ENCODE results near the gene ACTR8.
"Not testable (repeated sequence)": the region's sequence is repeated elsewhere in the genome, so short reads cannot be mapped to it uniquely, and the experiment has no call there.

The ACTR8 gene, protein sequence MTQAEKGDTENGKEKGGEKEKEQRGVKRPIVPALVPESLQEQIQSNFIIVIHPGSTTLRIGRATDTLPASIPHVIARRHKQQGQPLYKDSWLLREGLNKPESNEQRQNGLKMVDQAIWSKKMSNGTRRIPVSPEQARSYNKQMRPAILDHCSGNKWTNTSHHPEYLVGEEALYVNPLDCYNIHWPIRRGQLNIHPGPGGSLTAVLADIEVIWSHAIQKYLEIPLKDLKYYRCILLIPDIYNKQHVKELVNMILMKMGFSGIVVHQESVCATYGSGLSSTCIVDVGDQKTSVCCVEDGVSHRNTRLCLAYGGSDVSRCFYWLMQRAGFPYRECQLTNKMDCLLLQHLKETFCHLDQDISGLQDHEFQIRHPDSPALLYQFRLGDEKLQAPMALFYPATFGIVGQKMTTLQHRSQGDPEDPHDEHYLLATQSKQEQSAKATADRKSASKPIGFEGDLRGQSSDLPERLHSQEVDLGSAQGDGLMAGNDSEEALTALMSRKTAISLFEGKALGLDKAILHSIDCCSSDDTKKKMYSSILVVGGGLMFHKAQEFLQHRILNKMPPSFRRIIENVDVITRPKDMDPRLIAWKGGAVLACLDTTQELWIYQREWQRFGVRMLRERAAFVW

DNA sequence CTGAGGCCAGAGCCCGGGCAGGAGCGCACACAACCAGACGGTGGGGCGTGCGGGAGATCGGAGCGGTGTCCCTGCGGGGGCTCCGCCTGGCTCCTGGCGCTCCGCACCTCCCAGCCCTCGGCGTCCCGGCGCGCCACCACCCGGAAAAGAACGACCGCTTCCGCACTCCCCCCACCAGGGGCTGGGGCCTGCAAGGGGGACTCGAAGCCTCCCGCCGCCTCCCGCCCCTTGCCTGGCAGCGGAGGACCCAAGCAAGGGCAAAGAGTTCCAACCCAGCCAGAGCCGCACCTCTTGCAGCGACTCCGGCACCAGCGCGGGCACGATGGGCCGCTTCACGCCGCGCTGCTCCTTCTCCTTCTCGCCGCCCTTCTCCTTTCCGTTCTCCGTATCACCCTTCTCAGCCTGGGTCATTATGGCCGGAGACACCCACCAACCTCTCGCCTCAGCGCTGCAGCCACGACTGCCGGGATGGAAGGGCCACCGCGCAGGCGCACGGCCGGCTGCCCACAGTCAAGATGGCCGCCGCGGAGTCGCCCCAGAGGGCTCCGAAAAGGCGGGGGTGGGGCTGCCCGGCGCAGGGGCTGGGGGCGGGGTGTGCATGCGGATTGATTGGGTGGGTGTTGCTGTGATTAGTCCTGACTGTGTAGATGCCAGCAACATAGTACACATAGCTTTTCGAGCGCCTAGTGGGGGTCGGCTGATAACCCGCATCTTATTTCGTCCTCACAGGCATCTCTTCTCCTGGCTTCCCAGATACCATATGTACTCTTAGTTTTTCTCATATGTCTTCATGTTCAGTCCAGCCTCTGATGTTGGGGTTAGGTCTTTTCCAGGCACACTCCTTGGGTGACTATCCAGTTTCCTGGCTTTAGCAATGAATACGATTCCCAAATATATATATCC, at the start of gene ACTR8:
TSS of gene ACTR8 (minus strand) at position 462 of the 903 bp plus-strand sequence. CDS start at position 411, 51 bp downstream.
- peak; percentile 67 for DNase-seq

DNA sequence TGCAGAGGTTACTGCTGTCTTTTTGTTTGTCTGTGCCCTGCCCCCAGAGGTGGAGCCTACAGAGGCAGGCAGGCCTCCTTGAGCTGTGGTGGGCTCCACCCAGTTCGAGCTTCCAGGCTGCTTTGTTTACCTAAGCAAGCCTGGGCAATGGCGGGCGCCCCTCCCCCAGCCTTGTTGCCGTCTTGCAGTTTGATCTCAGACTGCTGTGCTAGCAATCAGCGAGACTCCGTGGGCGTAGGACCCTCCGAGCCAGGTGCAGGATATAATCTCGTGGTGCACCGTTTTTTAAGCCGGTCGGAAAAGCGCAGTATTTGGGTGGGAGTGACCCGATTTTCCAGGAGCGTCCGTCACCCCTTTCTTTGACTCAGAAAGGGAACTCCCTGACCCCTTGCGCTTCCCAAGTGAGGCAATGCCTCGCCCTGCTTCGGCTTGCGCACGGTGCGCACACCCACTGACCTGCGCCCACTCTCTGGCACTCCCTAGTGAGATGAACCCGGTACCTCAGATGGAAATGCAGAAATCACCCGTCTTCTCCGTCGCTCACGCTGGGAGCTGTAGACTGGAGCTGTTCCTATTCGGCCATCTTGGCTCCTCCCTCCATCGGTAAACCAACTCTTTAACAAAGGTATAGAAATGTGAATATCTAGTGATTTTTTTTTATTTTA, 45.4 kb upstream of the ACTR8 start:
- not testable (repeated sequence) for DNase-seq

DNA sequence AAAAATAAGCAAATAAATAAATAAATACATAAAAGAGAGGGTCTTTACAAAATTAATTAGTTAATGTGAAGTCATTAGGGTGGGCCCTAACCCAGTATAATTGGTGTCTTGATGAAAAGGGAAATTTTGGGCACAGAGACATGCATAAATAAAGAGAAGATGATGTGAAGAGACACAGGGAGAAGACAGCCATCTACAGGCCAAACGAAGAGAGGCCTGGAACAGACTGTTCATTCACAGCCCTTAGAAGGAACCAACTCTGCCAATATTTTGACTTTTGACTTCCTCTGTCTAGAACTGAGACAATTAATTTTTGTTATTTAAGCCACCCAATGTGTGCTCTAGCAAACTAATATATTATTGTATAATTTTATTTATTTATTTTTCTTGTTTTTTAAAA, 39.3 kb upstream of the ACTR8 start:
- DNase-seq, result peak; percentile 35

DNA sequence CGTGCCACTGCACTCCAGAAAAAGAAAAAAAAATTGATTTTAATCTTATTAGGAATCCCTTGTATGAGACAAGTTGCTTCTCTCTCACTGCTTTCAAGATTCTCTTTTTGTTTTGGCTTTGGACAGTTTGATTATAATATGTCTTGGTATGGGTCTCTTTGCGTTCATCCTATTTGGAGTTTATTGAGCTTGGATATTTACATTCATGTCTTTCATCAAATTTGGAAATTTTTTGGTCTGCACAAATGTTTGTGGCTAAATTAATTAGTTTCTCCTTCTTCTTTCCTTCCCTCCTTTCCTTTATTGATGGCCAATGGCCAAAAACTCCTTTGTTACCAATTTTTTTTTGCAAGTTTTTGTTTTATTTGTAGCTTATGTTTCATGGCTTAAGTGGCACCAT, 37.8 kb upstream of the ACTR8 start:
- DNase-seq, result no peak

DNA sequence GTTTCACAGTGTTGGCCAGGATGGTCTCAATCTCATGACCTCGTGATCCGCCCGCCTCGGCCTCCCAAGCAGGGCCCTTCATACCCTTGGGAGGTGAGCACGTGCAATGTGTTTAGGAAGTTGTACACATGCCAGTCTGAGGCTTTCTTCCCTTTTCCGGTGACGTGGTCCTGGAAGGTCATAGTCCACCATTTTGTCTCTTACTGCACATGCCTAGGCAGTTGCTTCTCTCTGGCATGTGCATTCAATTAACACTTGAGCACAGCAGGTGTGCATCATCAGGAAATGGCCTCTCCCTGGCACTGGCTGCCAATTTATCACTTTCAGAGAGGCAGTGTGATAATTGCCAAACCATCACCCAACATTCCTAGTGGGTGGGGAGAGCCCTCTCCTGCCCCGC, 31.4 kb upstream of the ACTR8 start:
- DNase-seq, result no peak

DNA sequence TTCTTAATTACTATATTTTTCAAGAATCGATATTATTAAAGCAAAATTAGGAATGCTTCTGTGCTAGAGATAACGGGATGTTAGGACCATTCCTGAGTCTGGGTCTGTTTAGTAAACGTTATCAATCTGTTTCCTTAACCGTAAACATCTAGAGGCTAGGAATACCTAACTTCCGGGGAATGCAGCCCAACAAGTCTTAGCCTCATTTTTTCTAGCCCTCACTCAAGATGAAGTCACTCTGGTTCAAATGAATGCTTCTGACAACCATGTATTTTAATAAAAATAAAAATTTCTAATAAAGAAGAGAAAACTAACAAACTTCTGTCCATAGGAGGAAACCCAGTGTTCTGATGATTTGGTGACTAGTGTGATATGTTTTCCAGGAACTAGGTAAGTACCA, 20.8 kb upstream of the ACTR8 start:
- DNase-seq, result no peak

DNA sequence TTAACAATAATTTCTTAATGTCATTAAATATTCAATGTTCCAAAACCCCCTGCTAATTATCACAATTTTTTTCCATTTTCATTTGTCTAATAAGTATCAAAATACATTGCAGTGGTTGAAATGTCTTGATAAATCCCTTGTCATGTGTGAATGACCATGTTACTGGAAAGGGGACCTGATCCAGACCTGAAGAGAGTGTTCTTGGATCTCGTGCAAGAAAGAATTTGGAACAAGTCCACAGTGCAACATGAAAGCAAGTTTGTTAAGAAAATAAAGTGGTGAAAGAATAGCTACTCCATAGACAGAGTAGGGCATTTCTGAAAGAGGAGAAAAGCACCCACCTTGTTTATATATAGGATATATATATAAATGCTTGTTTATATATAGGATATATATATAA, 20.1 kb upstream of the ACTR8 start:
- no peak for DNase-seq

DNA sequence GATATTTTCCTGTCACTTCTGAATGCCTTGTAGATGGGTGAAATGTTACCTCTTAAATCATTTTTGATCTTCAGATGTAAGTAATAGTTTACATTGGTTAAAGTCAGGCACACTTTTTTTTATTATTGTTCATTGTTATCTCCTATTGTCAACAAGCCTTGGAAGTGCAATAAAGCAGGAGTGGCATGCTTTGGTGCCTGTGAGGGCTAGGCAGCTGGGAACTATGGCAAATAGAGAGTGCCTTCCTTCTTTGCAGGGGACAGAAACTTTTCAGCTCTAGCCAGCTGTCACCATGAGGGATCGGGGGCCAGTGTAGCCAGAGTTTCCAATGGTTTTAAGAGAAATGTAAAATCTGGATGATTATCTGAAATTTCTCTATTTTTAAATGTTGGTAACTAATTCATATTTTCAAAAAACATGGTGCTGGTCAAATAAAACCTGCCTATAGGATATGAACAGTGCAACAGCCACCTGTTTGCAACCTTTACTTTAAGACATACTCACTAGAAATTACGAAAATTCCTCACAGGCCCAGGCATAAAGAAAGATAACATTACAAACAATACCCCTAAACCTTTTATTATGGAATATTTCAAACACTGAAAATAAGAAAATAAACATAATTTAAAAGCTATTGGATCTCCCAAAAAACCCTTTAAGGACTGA, 18.8 kb upstream of the ACTR8 start:
- no peak for DNase-seq

DNA sequence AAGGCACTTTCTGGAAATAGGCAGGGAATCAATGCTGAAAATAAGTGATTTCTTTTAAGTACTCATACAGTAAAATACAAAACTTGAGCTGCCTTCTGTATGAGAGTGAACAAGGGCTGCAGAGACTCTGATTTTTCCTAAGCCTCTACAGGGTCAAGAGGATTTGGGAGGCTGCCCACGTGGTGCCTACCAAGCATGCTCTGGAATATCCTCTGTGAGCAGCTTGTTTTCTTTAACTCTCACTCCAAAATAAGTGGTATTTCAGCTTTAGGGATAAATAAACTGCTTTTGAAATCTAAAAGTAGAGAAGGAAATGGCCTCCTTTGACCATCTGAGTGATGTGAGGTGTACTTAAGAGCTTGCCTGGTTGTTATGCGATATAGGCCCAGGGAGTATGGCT, 17.8 kb upstream of the ACTR8 start:
- DNase-seq, result no peak

DNA sequence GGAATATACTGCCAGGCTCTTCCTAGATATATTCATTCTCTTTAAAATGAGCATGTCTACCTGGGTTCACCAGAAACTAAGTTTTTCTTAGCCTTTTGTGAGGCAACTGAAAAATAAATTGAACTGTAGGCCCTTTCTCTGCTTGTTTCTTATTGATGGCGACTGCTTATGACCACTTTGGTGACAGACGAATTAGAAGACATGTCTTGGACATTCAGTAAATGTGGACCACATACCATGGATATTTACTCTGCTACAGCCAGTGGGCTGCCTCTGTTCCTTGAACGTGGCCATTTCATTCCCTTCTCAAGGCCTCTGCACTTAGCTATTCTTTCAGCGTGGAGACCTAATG, 10.3 kb upstream of the ACTR8 start:
- no peak for DNase-seq

DNA sequence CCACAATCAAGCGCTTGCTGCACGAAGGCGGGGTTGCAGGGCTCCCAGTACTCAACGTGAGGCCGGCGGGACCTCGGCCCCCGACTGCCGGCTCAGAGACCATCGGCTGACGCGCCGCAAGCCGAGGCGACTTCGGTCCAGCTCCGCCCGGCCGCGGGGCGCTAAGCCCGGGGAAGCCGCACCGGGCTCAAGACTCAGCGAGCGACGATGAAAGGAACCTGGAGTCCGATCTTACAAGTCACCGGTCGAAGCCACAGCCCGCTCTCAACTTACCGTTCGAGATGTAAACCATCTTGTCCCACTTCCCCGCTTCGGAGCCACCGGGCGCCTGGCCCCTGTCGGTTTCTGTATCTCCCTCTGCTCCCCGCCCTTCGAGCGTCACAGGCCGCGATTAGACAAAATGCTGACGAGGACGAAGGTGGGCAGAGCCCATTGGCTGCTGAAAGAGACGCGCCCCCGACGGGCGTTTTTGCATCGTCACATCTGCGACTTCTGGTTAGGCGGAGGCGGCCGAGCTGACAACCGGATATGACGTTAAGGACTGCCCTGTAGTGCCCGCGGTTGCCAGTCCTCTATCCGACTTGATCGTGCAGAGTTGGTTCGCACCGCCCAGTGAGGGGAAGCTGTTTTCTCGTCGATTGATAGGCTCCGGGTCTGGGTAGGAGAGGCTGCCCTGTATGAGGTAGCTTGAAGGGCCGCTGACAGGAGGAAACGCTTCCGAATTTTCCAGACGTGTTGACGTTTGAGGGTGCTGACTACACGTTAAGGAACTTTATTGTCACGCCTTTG, 9.7 kb upstream of the ACTR8 start, which contains the start of gene SELENOK:
TSS of gene SELENOK (minus strand) at position 363 of the 789 bp plus-strand sequence.
- DNase-seq, result peak; percentile 99

DNA sequence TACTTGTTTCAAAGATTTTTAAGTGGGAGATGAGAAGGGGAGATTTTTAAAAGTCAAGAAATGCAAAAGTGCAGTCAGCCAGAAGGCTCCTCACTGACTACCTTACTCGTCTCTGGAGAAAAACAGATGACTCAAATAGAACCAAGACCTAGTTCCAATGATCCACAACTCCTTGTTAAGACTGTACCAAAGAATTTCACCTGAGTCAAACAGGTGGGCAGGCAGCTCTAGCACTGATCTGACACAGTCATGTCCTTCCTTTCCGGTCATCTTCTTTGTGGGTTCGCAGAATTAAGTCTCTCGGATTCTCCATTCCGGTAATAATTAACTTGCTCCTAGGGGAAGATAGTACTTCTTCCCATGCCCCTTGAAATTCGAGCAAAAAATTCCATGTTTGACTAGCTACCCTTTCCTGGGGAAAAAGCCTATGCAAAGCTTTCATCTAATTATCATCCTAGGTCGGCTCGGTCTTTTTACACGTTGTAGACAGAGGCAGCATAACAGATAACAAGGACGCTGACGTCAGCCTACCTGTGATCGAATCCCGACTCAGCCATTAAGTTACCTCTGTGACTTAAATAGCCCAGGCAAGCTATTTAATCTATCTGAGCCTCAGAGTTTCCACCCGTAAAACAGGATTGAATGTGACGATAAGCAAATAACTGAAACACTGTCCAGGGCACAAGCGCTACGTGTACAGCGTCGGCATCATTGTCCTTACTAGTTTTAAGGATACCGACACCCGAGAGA, 8.9 kb upstream of the ACTR8 start:
- DNase-seq, result no peak

DNA sequence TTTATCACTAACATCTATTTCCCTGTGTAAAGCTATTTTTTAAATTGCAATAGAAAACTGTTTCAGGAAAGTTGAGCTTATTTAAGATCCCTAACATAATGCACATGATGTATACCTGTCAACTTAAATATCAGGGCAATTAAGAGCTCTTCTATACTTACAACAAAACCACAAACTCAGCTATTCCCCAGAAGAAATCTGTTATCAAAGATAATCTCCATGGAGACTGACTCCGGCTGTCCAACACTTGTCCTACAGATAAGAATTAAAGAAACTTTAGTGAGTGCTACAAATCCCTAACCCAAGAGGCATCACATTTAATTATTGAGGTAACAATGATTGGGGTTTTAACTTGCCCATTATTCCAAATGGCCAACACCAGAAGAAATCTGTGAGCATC, 6.3 kb upstream of the ACTR8 start:
- no peak for DNase-seq

DNA sequence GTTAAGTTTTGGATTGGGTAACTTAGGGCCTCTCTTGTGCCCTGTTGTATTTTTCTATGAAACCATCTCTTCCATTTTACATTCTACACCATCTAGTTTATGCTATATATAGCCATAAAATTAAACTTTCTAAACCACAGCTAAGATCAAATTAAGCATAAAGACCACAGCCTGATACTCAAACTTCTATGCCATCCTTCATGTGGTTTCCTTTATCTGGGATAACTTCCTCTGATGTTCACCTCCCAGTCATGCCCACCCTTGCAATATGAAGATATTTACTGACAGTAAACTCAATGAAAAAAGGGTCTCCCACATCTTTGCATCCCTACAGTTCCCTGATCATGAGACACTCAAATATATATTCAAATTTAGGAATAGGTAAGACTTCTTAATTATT, 5.5 kb upstream of the ACTR8 start:
- DNase-seq, result no peak

DNA sequence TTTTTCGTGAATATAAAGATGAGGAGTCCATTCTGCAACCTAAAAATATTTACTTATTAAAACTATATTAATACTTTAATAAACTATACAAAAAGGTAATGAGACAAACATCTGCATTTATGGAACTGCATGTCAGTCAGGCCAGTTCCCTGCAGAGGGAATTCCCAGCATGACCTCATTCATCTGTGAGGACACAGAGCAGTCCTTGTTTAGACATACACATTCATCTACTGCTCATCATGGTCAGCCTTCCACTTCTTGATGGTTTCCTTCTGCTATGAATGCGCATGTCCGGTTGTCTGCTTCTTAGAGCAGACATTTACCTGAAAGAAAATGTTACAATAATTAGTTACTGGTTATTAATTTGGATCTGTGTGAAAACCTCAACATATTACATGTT, 3.3 kb upstream of the ACTR8 start:
- no peak for DNase-seq

DNA sequence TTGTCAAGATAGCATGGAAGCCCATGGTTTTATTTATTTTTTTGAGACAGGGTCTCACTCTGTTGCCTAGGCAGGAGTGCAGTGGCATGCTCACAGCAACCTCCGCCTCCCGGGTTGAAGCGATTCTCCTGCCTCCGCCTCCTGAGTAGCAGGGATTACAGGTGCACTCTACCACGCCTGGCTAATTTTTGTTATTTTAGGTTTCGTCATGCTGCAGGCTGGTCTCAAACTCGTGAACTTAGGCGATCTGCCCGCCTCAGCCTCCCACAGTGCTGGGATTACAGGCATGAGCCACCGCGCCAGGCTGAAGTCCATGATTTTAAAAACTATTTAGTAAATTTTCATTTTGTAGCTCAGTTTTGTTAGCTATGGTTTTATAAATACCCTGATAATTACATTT, 2.7 kb upstream of the ACTR8 start:
- DNase-seq, result no peak

DNA sequence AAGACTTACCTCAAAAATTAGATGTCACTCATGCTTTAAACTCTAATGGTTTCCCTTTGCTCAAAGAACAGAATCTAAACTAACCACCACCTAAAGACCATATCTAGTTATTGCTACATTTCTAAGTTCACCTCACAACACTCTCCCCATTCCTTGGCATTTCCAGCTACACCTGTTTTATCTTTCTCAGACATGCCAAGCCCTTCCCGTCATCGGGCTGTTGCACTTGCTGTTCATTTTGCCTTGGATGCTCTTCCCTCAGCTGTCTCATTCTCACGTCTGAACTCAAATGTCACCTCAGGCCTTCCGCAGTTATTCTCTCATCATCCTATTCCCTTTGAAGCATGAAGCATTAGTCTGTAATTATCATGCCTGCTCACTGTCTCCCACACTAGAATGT, 1.1 kb upstream of the ACTR8 start:
- no peak for DNase-seq

DNA sequence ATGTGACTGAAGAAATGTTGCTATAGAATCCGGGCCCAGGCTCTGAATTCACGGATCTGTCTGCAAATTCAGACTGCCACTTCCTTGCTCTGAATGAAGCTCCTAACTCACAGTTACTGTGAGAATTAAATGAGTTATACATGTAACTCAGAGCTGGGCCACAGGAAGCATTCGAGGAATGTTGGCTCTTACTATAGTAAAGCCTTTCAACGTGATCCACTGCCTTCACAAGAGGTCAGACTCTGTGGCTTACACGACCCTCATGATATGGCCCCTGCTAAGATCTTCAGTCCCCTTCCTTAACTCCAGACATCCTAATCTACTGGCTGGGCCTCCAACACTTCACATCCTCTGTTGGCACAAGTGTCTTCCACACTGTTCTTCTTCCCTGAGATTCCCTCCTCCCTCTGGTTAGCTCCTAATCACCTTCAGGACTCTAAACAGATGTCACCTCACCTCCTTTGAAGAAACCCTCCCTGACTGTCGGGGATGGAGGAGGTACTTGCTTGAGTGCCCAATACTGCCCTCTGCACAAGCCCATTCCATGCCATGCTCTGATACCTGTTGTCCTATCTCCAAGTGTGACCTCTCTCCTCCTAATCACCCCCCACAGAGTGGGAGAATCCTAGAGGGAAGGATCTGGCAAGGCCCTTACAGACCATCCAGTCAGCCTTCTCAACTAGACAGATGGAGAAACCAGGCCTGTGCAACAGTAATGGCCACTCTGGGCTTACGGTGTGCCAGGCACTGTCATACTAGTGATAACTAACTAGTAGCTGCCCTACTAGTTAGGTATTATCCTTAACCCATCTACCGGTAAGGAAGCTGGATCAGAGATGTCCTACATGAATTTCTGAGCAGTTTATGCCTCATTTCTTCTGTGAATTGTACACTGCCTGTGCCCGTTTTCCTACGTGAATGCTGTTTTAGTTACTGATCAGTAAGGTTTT, 1.3 kb downstream of the ACTR8 start:
- no peak for DNase-seq

DNA sequence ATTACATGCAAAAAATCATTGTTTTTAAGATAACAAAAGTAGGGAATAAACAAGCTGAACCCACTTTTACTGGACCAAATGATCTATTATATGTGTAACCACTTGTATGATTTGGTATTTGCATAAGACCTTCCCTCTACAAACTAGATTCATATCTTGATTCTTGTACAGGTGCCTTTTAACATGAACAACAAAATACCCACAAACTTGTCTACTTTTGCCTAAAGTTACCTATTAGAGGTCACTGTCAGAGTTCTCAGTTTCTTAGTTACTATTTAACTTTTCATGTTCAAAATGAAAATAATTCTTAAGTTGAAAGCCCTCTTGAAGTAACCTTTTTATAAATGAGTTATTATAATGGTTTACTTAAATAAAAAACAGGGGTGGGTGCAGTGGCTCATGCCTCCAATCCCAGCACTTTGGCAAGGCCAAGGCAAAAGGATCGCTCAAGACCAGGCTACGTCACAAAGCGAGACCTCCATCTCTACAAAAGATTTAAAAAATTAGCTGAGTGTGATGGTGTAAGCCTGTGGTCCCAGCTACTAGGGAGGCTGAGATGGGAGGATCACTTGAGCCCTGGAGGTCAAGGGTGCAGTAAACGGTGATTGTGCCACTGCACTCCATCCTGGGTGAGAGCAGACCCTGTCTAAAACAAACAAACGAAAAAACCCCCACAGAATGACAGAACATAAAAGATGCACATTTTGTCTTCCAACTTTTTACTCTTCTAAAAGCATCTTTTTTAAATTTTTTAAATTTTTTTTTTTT, 16.0 kb downstream of the ACTR8 start:
- DNase-seq, result no peak

All from MV-4-11 (cell line).